H9 (cell line): ENCODE data around the gene ARHGAP26. TPM values are rescaled to one million over a fixed set of nuclear protein-coding genes. Genes with fewer than 3 reads are reported as not detected.

ENCODE experiments used
- DNase-seq: peaks from one replicate; pipeline ENCODE4 v3.0.0-alpha.2; 2017
- H2AFZ ChIP-seq: one replicate; pipeline ENCODE4 v1.6.1; 2013; ENCODE audit warnings: mild to moderate bottlenecking, low read length, control low read depth, moderate library complexity
- H2AK5ac ChIP-seq: 2 replicates; pipeline ENCODE4 v1.6.1; 2013; ENCODE audit warnings: low read length, control low read depth, mixed read lengths; ENCODE audit not compliant: insufficient read length
- H2BK120ac ChIP-seq: one replicate; pipeline ENCODE4 v1.6.1; 2013; ENCODE audit warnings: low read depth, mild to moderate bottlenecking, low read length, control low read depth, inconsistent platforms; ENCODE audit not compliant: poor library complexity, severe bottlenecking
- H2BK12ac ChIP-seq: 2 replicates; pipeline ENCODE4 v1.6.1; 2013; ENCODE audit warnings: low read length, control low read depth, mixed read lengths, low read depth; ENCODE audit not compliant: insufficient read length
- H2BK15ac ChIP-seq: 2 replicates; pipeline ENCODE4 v1.6.1; 2013; ENCODE audit warnings: low read depth, low read length, control low read depth
- H2BK20ac ChIP-seq: one replicate; pipeline ENCODE4 v1.6.1; 2013; ENCODE audit warnings: low read depth, mild to moderate bottlenecking, low read length, control low read depth, inconsistent platforms; ENCODE audit not compliant: poor library complexity, severe bottlenecking
- H2BK5ac ChIP-seq: 2 replicates; pipeline ENCODE4 v1.6.1; 2013; ENCODE audit warnings: low read length, control low read depth, mixed read lengths; ENCODE audit not compliant: insufficient read length
- H3K14ac ChIP-seq: 2 replicates; pipeline ENCODE4 v1.6.1; 2013; ENCODE audit warnings: low read length, control low read depth; ENCODE audit not compliant: insufficient read depth
- H3K18ac ChIP-seq: 2 replicates; pipeline ENCODE4 v1.6.1; 2013; ENCODE audit warnings: low read depth, mild to moderate bottlenecking, mixed read lengths, low read length, control low read depth; ENCODE audit not compliant: insufficient read length
- H3K23ac ChIP-seq: 2 replicates; pipeline ENCODE4 v1.6.1; 2013; ENCODE audit warnings: low read length, control low read depth, mixed read lengths, low read depth; ENCODE audit not compliant: insufficient read length
- H3K23me2 ChIP-seq: 2 replicates; pipeline ENCODE4 v1.6.1; 2013; ENCODE audit warnings: low read depth, mild to moderate bottlenecking, mixed read lengths, low read length, control low read depth; ENCODE audit not compliant: insufficient read length, poor library complexity, severe bottlenecking
- H3K27ac ChIP-seq: 2 replicates; pipeline ENCODE4 v1.5.1; 2013; ENCODE audit warnings: low read length, control low read depth, mixed read lengths, low read depth; ENCODE audit not compliant: insufficient read length
- H3K27me3 ChIP-seq: 2 replicates; pipeline ENCODE4 v1.6.1; 2013; ENCODE audit warnings: low read length, control low read depth, inconsistent platforms; ENCODE audit not compliant: insufficient read depth
- H3K4ac ChIP-seq: 2 replicates; pipeline ENCODE4 v1.6.1; 2013; ENCODE audit warnings: low read depth, mild to moderate bottlenecking, control low read depth, inconsistent platforms, low read length, moderate library complexity
- H3K4me1 ChIP-seq: 2 replicates; pipeline ENCODE4 v1.6.1; 2013; ENCODE audit warnings: low read length, control low read depth, inconsistent platforms; ENCODE audit not compliant: insufficient read depth
- H3K4me2 ChIP-seq: 2 replicates; pipeline ENCODE4 v1.6.1; 2013; ENCODE audit warnings: low read length, control low read depth, mixed read lengths; ENCODE audit not compliant: insufficient read length, insufficient read depth
- H3K56ac ChIP-seq: 2 replicates; pipeline ENCODE4 v1.6.1; 2013; ENCODE audit warnings: low read depth, mild to moderate bottlenecking, mixed read lengths, low read length, control low read depth; ENCODE audit not compliant: insufficient read length
- H3K79me1 ChIP-seq: 2 replicates; pipeline ENCODE4 v1.6.1; 2013; ENCODE audit warnings: low read depth, mild to moderate bottlenecking, moderate library complexity, low read length, control low read depth, inconsistent platforms; ENCODE audit not compliant: insufficient read depth, poor library complexity, severe bottlenecking
- H3K79me2 ChIP-seq: 2 replicates; pipeline ENCODE4 v1.6.1; 2013; ENCODE audit warnings: low read length, control low read depth, inconsistent platforms; ENCODE audit not compliant: insufficient read depth
- H3K9ac ChIP-seq: 2 replicates; pipeline ENCODE4 v1.6.1; 2013; ENCODE audit warnings: low read length, control low read depth, mixed read lengths; ENCODE audit not compliant: insufficient read length; ENCODE audit errors: extremely low read depth
- H3K9me3 ChIP-seq: one replicate; pipeline ENCODE4 v1.6.1; 2013; ENCODE audit warnings: low read depth, low read length, inconsistent platforms; ENCODE audit not compliant: control insufficient read depth
- H3T11ph ChIP-seq: one replicate; pipeline ENCODE4 v1.6.1; 2013; ENCODE audit warnings: mild to moderate bottlenecking, low read length, control low read depth, inconsistent platforms
- H4K20me1 ChIP-seq: one replicate; pipeline ENCODE4 v1.6.1; 2013; ENCODE audit not compliant: control insufficient read depth, insufficient read length, insufficient read depth
- H4K5ac ChIP-seq: 2 replicates; pipeline ENCODE4 v1.6.1; 2013; ENCODE audit warnings: low read depth, mild to moderate bottlenecking, mixed read lengths, low read length, control low read depth; ENCODE audit not compliant: insufficient read length
- H4K8ac ChIP-seq: replicated peaks from 2 replicates; pipeline ENCODE4 v1.6.1; 2013; ENCODE audit warnings: low read length, control low read depth, mixed read lengths, low read depth; ENCODE audit not compliant: insufficient read length
- H4K91ac ChIP-seq: 2 replicates; pipeline ENCODE4 v1.6.1; 2013; ENCODE audit warnings: low read depth, mild to moderate bottlenecking, moderate library complexity, mixed read lengths, low read length, control low read depth; ENCODE audit not compliant: insufficient read length
- H3K27ac Mint-ChIP-seq, 3 experiments: 2 replicates in 2 of 3; 3 replicates in 1 of 3; pipeline ENCODE4 v1.8.0; 2020 to 2021; ENCODE audit warnings: mixed read lengths in 3 of 3, mild to moderate bottlenecking in 1 of 3, moderate library complexity in 1 of 3
- H3K27me3 Mint-ChIP-seq: 2 replicates; pipeline ENCODE4 v1.8.0; 2021; ENCODE audit warnings: low read depth, mild to moderate bottlenecking, moderate library complexity, mixed read lengths
- H3K36me3 Mint-ChIP-seq, 3 experiments: 2 replicates in 2 of 3; 3 replicates in 1 of 3; pipeline ENCODE4 v1.8.0; 2020 to 2021; ENCODE audit warnings: low read depth in 3 of 3, mixed read lengths in 3 of 3; ENCODE audit not compliant: insufficient read depth in 1 of 3
- H3K4me1 Mint-ChIP-seq, 2 experiments: 2 replicates each; pipeline ENCODE4 v1.8.0; 2020; ENCODE audit warnings: mixed read lengths in 2 of 2
- H3K4me3 Mint-ChIP-seq, 2 experiments: 2 replicates in 1 of 2; 3 replicates in 1 of 2; pipeline ENCODE4 v1.8.0; 2020 to 2021; ENCODE audit warnings: mild to moderate bottlenecking in 2 of 2, mixed read lengths in 2 of 2, moderate library complexity in 1 of 2
- H3K9me3 Mint-ChIP-seq, 2 experiments: 2 replicates in 1 of 2; 3 replicates in 1 of 2; pipeline ENCODE4 v1.8.0; 2020; ENCODE audit warnings: mild to moderate bottlenecking in 2 of 2, mixed read lengths in 2 of 2, moderate library complexity in 1 of 2
- whole genome bisulfite sequencing: extraction: QIAGEN DNeasy Blood & Tissue Kit; methylation state at CpG from one replicate; pipeline ENCODE4 v1.1.7; 2013; ENCODE audit warnings: missing lambda C conversion rate, low lambda C conversion rate, mixed read lengths; ENCODE audit not compliant: insufficient read length; ENCODE audit errors: extremely low coverage; 5-methylcytosine and 5-hydroxymethylcytosine counted together
- total RNA-seq: library from RNA; stranded (reverse); gene quantifications from 2 replicates; pipeline ENCODE4 v1.2.1, GENCODE V29; 2021
- TF ChIP-seq, protein P1 (sequence below): fragments of 200-600 bp; sonication (generic); conservative IDR thresholded peaks from 3 replicates; pipeline ENCODE4 v1.8.0; 2021; ENCODE audit warnings: antibody characterized with exemption, mild to moderate bottlenecking

The ARHGAP26 gene
- total RNA-seq, 1 experiment from 2014 or later = 13.8 TPM

DNA sequence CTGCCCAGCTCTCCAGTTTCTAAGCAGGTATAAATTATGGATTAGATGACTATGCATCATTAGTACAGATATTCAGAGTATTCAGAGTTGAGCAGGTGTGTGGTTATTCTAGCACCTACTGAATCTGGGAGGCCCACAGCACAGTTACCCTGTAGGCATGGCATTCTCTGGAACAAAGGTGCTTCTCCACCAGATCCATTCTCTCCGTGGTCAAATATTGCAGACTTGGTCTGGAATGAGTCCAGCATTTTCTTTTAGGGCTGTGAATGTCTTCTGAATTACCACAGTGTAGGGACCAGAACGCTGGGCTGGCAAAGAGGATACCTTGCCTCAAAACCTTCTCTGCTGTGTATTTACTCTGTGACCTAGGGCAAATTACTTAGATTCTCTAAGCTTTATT is 116.8 kb downstream of the ARHGAP26 start:
- no peak overlapping the region for H2BK120ac ChIP-seq
- H3K9me3 Mint-ChIP-seq = no peaks in the 10 kb centered on the region
- H3K4me1 Mint-ChIP-seq = peaks cover 22 to 35% of the 10 kb centered on the region in 2 experiments

More for the DNA sequence above, 116.8 kb downstream of the ARHGAP26 start:
- Histone ChIP-seq H3K4me2 (no peak overlapping the region), H4K91ac (no peak overlapping the region), H3K27me3 (no peaks in the 10 kb centered on the region), H2BK5ac (no peak overlapping the region), H3K18ac (no peak overlapping the region), H3T11ph (no peak overlapping the region), H2BK20ac (no peak overlapping the region), H4K20me1 (no peaks in the 10 kb centered on the region), H3K23me2 (no peaks in the 10 kb centered on the region), H3K27ac (no peak overlapping the region), H2AK5ac (no peak overlapping the region), H3K9ac (no peak overlapping the region), H4K8ac (no peak overlapping the region), H2BK15ac (no peak overlapping the region), H3K56ac (no peak overlapping the region), H3K23ac (no peak overlapping the region), H3K79me1 (no peaks in the 10 kb centered on the region), H2BK12ac (no peak overlapping the region), H3K4ac (no peak overlapping the region), H4K5ac (no peak overlapping the region), H3K14ac (no peak overlapping the region), H3K4me1 (peaks cover 2% of the 10 kb centered on the region; the same call in 1 of the 2 replicates), H3K79me2 (no peaks in the 10 kb centered on the region), H2AFZ (no peak overlapping the region), H3K9me3 (no peaks in the 10 kb centered on the region)
- Mint-ChIP-seq H3K4me3 (no peak overlapping the region), H3K27ac (no peak overlapping the region), H3K36me3 (peaks cover 0 to 3% (median 0%) of the 10 kb centered on the region in 3 experiments; a peak in 2 of 7 replicates), H3K27me3 (no peaks in the 10 kb centered on the region)
- TF ChIP-seq, protein P1, sequence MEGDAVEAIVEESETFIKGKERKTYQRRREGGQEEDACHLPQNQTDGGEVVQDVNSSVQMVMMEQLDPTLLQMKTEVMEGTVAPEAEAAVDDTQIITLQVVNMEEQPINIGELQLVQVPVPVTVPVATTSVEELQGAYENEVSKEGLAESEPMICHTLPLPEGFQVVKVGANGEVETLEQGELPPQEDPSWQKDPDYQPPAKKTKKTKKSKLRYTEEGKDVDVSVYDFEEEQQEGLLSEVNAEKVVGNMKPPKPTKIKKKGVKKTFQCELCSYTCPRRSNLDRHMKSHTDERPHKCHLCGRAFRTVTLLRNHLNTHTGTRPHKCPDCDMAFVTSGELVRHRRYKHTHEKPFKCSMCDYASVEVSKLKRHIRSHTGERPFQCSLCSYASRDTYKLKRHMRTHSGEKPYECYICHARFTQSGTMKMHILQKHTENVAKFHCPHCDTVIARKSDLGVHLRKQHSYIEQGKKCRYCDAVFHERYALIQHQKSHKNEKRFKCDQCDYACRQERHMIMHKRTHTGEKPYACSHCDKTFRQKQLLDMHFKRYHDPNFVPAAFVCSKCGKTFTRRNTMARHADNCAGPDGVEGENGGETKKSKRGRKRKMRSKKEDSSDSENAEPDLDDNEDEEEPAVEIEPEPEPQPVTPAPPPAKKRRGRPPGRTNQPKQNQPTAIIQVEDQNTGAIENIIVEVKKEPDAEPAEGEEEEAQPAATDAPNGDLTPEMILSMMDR = no peak
- no peak for DNase-seq
- no CpG with 5 or more reads among the region's 2 CpGs for WGBS
